Nephron (organoid): ENCODE results near the gene SYNJ2.
A peak's percentile ranks its signal among the peaks of the same experiment; 100 is the strongest.

ENCODE experiments used
- H3K27ac Mint-ChIP-seq, 3 experiments: 2 replicates each; pipeline ENCODE4 v1.8.0; 2020; ENCODE audit warnings: mixed read lengths in 3 of 3, mild to moderate bottlenecking in 2 of 3, moderate library complexity in 1 of 3
- H3K27me3 Mint-ChIP-seq: 2 replicates; pipeline ENCODE4 v1.8.0; 2021; ENCODE audit warnings: low read depth, mild to moderate bottlenecking, moderate library complexity, mixed read lengths
- H3K36me3 Mint-ChIP-seq: 2 replicates; pipeline ENCODE4 v1.8.0; 2020; ENCODE audit warnings: low read depth, mixed read lengths
- H3K4me1 Mint-ChIP-seq: 2 replicates; pipeline ENCODE4 v1.8.0; 2020; ENCODE audit warnings: mixed read lengths
- H3K4me3 Mint-ChIP-seq, 3 experiments: 2 replicates each; pipeline ENCODE4 v1.8.0; 2020; ENCODE audit warnings: mild to moderate bottlenecking in 3 of 3, mixed read lengths in 3 of 3, moderate library complexity in 2 of 3
- H3K9me3 Mint-ChIP-seq: 2 replicates; pipeline ENCODE4 v1.8.0; 2020; ENCODE audit warnings: mixed read lengths
- CTCF ChIP-seq, 3 experiments: fragments of 200-600 bp; sonication (generic); IDR thresholded peaks; one replicate each; pipeline ENCODE4 v1.5.0; 2021; ENCODE audit warnings: antibody characterized with exemption in 3 of 3; ENCODE audit not compliant: unreplicated experiment in 3 of 3

The SYNJ2 gene

DNA sequence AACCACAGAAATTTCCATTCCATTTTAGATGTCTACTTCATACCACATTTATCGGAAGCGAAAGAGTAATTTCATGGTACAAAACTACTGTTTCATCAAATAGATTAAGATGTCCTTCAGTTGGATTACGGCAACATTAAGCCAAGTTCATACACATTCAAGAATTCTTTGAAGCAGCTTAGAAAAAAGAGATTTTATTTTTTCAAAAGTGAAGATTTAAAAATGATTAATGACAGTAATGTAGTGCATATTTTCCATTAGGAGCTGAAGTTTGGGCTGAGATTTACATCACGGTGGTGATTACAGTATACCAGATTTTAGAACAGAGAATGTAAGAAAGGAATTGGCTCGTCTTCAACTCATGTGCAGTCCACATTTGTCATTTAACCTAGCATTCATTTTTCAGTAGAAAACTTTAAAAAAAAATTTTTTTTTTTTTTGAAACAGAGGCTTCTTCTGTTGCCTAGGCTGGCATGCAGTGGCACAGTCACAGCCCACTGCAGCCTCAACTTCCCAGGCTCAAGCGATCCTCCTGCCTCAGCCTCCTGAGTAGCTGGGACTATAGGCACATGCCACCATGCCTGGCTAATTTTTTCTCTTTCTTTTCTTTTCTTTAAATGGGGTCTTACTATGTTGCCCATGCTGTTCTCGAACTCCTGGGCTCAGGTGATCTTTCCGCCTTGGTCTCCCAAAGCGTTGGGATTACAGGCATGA, 1.9 kb downstream of the SYNJ2 start:
- Mint-ChIP-seq H3K36me3 (no peaks in the 10 kb centered on the region), H3K27me3 (no peaks in the 10 kb centered on the region), H3K4me3 (peak overlapping the region; percentile 79 to 84 (median 83)), H3K9me3 (no peaks in the 10 kb centered on the region), H3K27ac (peak overlapping the region; percentile 65 to 80 (median 77)), H3K4me1 (peaks cover 37% of the 10 kb centered on the region)
- TF ChIP-seq CTCF (IDR thresholded peaks at IDR 0.05; ENCODE audit: unreplicated experiment in 3 of 3): no peak

DNA sequence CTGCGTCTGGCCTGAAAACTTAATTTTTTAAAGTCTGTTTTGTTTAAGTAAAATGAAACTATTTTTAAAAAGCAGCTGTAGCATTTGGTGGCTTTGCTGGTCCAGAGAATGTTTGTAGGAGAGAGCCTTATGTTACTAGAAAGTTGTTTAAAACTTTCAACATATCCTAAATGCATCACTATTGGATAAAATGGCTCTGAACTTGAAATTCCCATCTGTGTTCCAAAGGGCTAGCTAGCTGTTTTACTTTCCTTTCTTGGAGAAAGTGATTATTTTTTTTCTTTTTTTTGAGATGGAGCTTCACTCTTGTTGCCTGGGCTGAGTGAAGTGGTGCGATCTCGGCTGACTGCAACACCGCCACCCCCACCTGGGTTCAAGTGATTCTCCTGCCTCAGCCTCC, 2.5 kb downstream of the SYNJ2 start:
- peaks cover 42% of the 10 kb centered on the region for H3K4me1 Mint-ChIP-seq
- peak overlapping the region; percentile 56 to 73 (median 63) for H3K4me3 Mint-ChIP-seq
- no peaks in the 10 kb centered on the region for H3K9me3 Mint-ChIP-seq
- no peak for TF ChIP-seq CTCF (IDR thresholded peaks at IDR 0.05; ENCODE audit: unreplicated experiment in 3 of 3)
- H3K27me3 Mint-ChIP-seq: no peaks in the 10 kb centered on the region
- no peaks in the 10 kb centered on the region for H3K36me3 Mint-ChIP-seq
- H3K27ac Mint-ChIP-seq: peak overlapping the region in 1 of 3 experiments; percentile 83

DNA sequence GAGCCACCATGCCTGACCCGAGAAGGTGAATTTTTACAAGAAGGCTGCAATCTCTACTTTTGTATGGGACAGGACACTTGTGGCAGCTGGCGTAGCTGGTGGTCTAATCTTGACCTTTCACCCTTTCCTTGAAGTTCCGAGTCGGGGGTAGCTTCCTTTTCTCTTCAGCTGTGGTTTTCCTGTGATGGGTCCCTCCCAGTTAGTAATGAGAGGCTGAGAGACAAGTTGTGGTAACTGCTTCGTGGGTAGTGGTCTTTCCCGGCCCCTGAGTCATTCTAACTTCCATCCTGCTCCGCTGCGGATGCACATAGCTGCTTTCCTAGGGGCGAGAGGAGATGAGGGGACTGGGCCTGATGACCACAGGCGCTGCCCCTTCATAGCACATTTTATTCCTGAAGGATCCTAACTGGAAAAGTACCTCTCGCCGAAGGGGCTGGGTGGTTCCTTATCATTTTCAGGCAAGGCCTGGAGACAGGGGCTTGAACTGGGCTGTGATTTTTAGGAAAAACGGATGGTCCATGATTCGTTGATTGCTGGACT, 3.1 kb downstream of the SYNJ2 start:
- Mint-ChIP-seq H3K9me3 (no peaks in the 10 kb centered on the region), H3K4me3 (peak overlapping the region in 2 of 3 experiments; percentile 46 to 73), H3K27ac (peak overlapping the region in 2 of 3 experiments; percentile 81 to 83), H3K4me1 (peaks cover 47% of the 10 kb centered on the region), H3K36me3 (no peaks in the 10 kb centered on the region), H3K27me3 (no peaks in the 10 kb centered on the region)
- no peak for TF ChIP-seq CTCF (IDR thresholded peaks at IDR 0.05; ENCODE audit: unreplicated experiment in 3 of 3)

DNA sequence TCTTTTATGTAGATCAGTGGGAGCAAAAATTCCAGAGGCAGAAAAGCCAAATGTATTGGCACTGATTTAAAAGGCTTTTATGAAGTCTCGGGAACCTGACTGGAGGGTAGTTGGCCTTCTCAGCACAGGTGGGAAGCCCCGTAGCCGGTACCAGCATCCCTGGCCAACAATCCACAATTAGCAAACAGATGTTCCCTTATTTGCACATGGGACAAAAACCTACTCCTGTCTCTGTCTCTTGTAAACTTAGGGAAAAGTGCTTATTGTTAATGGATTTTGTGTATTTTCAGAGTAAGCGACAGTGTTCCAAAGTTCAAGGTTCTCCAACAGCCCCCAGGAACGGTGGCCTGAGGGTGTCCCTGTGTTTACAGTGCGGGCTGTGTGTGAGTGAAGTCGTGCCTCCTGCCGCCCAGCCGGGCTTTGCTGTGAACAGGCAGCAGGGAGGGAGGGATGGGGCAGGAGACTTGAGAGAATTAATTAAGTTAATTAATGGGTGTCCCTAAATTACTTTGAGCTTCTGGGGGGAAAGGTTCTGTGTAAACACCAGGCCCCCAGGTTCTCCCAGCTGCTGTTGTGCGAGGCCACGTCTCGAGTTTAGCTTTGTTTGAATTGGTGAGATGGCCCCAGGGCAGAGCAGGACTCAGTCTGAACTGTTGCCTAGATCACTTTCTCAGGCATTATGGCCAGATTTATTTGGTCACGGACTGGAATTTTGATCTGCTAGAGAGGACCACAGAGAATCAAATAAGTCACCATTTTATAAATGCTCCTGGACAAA, 3.9 kb downstream of the SYNJ2 start:
- H3K4me1 Mint-ChIP-seq: peaks cover 54% of the 10 kb centered on the region
- TF ChIP-seq CTCF (IDR thresholded peaks at IDR 0.05; ENCODE audit: unreplicated experiment in 3 of 3): no peak
- H3K27ac Mint-ChIP-seq: peak overlapping the region; percentile 81 to 85 (median 83)
- no peaks in the 10 kb centered on the region for H3K27me3 Mint-ChIP-seq
- no peaks in the 10 kb centered on the region for H3K36me3 Mint-ChIP-seq
- no peaks in the 10 kb centered on the region for H3K9me3 Mint-ChIP-seq
- peak overlapping the region in 2 of 3 experiments; percentile 43 to 73 for H3K4me3 Mint-ChIP-seq

DNA sequence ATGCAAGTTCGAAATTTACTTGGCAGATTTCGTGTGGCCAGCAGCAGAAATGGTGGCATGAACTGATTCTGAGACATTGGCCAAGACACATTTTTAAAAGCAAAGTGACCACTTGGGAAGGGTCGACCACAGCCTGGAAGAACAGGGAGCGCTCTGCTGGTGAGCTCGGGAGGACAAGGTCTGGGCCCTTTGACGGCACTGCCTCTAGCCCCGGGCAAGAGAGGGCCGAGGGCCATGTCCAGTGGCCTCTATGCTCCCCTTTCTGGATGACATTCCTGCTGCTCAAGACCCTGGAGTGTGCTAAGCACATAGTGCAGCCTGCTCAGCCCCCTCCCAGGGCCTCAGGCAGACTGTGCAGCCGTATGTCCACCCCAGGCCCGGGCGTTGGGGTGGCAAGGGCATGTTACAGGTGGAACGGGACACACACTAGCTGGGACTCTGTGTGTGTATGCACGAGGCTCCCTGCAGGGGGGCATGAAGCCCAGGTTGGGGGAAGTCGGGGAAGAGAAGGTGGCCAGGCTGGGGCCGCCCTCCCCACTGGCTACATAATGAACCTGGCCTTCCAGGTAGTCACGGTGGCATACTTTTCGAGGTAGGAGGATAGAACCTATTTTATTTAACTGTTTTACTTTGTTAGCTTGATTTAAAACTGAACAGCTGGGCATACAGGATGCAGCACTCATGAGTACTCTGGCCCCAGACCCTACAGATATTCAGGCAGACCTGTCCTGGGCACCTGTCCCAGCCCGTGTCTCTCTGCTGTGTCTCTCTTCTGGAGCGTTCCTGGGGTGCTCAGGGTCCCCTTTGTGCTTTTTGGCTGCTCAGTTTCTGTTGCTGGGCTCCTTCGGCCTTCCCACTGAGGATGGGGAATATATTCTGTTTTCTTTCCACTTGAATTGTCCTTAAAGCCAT, 6.4 kb downstream of the SYNJ2 start:
- Mint-ChIP-seq H3K36me3 (peaks cover 3% of the 10 kb centered on the region), H3K27ac (peak overlapping the region in 2 of 3 experiments; percentile 55 to 79), H3K4me1 (peaks cover 66% of the 10 kb centered on the region), H3K27me3 (no peaks in the 10 kb centered on the region), H3K4me3 (no peak overlapping the region), H3K9me3 (no peaks in the 10 kb centered on the region)
- no peak for TF ChIP-seq CTCF (IDR thresholded peaks at IDR 0.05; ENCODE audit: unreplicated experiment in 3 of 3)
